HepG2 (cell line): ENCODE results near the gene USB1. TPM values are rescaled to one million over a fixed set of nuclear protein-coding genes. Genes with fewer than 3 reads are reported as not detected.

Source experiments
- ATAC-seq: fragments of 200-7000 bp; cut with Tn5 transposase; 3 replicates; pipeline ENCODE4 v1.9.1; 2020; ENCODE audit warnings: mild to moderate bottlenecking, moderate library complexity
- BruUV-seq: library from RNA; stranded (reverse); fragments of 400-500 nt; replicated peaks from 2 replicates; lab custom pipeline; 2021; lab: Mats Ljungman, UMichigan
- CTCF ChIA-PET: fragments of 300-600 bp; formaldehyde crosslinking; extraction: SDS; loops from one replicate; lab custom pipeline; 2021; ENCODE audit warnings: low total read pairs, inconsistent platforms, low intra/inter-chr PET ratio; lab: Yijun Ruan, JAX
- POLR2A ChIA-PET: fragments of 350-600 bp; sonication (Branson Sonifier 250); formaldehyde crosslinking; loops from one replicate; lab custom pipeline; 2020; ENCODE audit warnings: antibody characterized with exemption, inconsistent platforms; lab: Yijun Ruan, JAX
- DNase-seq: peaks from one replicate; pipeline ENCODE4 v3.0.0-alpha.2; 2015; ENCODE audit warnings: low spot score
- FAIRE-seq: peaks from 3 replicates; lab custom pipeline; 2011; peaks lifted over from hg19 to GRCh38; lab: Jason Lieb, UNC
- H2AFZ ChIP-seq: one replicate; pipeline ENCODE4 v1.6.1; 2011; ENCODE audit warnings: low read length, inconsistent platforms
- H3K27ac ChIP-seq: fragments of 300-600 bp; 3 replicates; pipeline ENCODE4 v1.8.0; 2011; ENCODE audit warnings: mixed run types, mild to moderate bottlenecking, mixed read lengths, low read length, inconsistent platforms; ENCODE audit not compliant: insufficient read depth; ENCODE audit errors: extremely low read length
- H3K27me3 ChIP-seq, 2 experiments: fragments of 200-600 bp in 1 of 2; 2 replicates in 1 of 2; 3 replicates in 1 of 2; pipeline versions ENCODE4 v1.6.0 to v1.8.0; 2011; ENCODE audit warnings: low read length in 2 of 2, mild to moderate bottlenecking in 2 of 2, moderate library complexity in 2 of 2, inconsistent platforms in 1 of 2; ENCODE audit not compliant: insufficient read depth in 2 of 2, control insufficient read depth in 1 of 2
- H3K36me3 ChIP-seq, 2 experiments: fragments of 200-600 bp in 1 of 2; replicated peaks in 1 of 2; 2 replicates in 1 of 2; 3 replicates in 1 of 2; pipeline versions ENCODE4 v1.5.1 to v1.8.0; 2011; ENCODE audit warnings: low read length in 2 of 2, inconsistent platforms in 1 of 2; ENCODE audit not compliant: insufficient read depth in 2 of 2, control insufficient read depth in 1 of 2
- H3K4me1 ChIP-seq: 2 replicates; pipeline ENCODE4 v1.5.1; 2012; ENCODE audit warnings: low read length, inconsistent platforms; ENCODE audit not compliant: insufficient read depth
- H3K4me2 ChIP-seq: 2 replicates; pipeline ENCODE4 v1.6.0; 2011; ENCODE audit warnings: low read depth, low read length, inconsistent platforms
- H3K4me3 ChIP-seq, 3 experiments: fragments of 200-600 bp in 1 of 3; sonication (generic), shearing (Covaris generic) in 1 of 3; replicated peaks in 1 of 3; 2 replicates each; pipeline ENCODE4 v1.5.1; 2011 to 2016; ENCODE audit warnings: low read length in 3 of 3, inconsistent platforms in 2 of 3, low read depth in 2 of 3, mild to moderate bottlenecking in 2 of 3, control low read depth in 1 of 3, mixed read lengths in 1 of 3; ENCODE audit not compliant: insufficient read depth in 1 of 3
- H3K79me2 ChIP-seq: one replicate; pipeline ENCODE4 v1.6.1; 2011; ENCODE audit warnings: low read length, inconsistent platforms; ENCODE audit not compliant: insufficient read depth
- H3K9ac ChIP-seq: 2 replicates; pipeline ENCODE4 v1.6.0; 2011; ENCODE audit warnings: mild to moderate bottlenecking, low read depth, low read length, inconsistent platforms; ENCODE audit not compliant: insufficient read depth
- H3K9me3 ChIP-seq: 2 replicates; pipeline ENCODE4 v1.5.1; 2012; ENCODE audit warnings: mild to moderate bottlenecking, low read length
- H4K20me1 ChIP-seq: 2 replicates; pipeline ENCODE4 v1.6.0; 2011; ENCODE audit warnings: inconsistent platforms, mild to moderate bottlenecking, low read length, moderate library complexity; ENCODE audit not compliant: insufficient read depth
- ATF7-NPFF ChIP-seq: sonication (generic); formaldehyde crosslinking; IDR thresholded peaks from 2 replicates; pipeline ENCODE4 v1.8.1; 2023; ENCODE audit warnings: mild to moderate bottlenecking, low read depth, missing genetic modification reagents, moderate library complexity
- ATM ChIP-seq: fragments of 450-650 bp; IDR thresholded peaks from 2 replicates; pipeline ENCODE4 v1.7.1; 2017; ENCODE audit warnings: mild to moderate bottlenecking, borderline replicate concordance
- FOXC1 ChIP-seq: sonication (generic); formaldehyde crosslinking; IDR thresholded peaks from 2 replicates; pipeline ENCODE4 v1.8.0; 2022; ENCODE audit warnings: mild to moderate bottlenecking, missing genetic modification reagents, borderline replicate concordance
- MAFG ChIP-seq: sonication (generic); formaldehyde crosslinking; IDR thresholded peaks from 2 replicates; pipeline ENCODE4 v1.5.1; 2020; ENCODE audit warnings: mild to moderate bottlenecking, missing genetic modification reagents
- MEIS1 ChIP-seq: sonication (generic); formaldehyde crosslinking; IDR thresholded peaks from 2 replicates; pipeline ENCODE4 v1.9.0; 2021; ENCODE audit warnings: mild to moderate bottlenecking, missing genetic modification reagents, moderate library complexity, borderline replicate concordance
- MEIS2 ChIP-seq: sonication (generic); formaldehyde crosslinking; IDR thresholded peaks from 2 replicates; pipeline ENCODE4 v1.9.0; 2021; ENCODE audit warnings: mild to moderate bottlenecking, missing genetic modification reagents
- NR2C2 ChIP-seq: sonication (generic); formaldehyde crosslinking; IDR thresholded peaks from 2 replicates; pipeline ENCODE4 v1.4.0; 2020; ENCODE audit warnings: missing genetic modification reagents, mild to moderate bottlenecking, moderate library complexity, borderline replicate concordance
- SAP130 ChIP-seq: IDR thresholded peaks from 2 replicates; pipeline ENCODE4 v1.6.1; 2016; ENCODE audit warnings: low read depth
- SMAD3 ChIP-seq: sonication (generic); formaldehyde crosslinking; IDR thresholded peaks from 2 replicates; pipeline ENCODE4 v1.4.0; 2020; ENCODE audit warnings: missing genetic modification reagents
- TOE1 ChIP-seq: sonication (generic); formaldehyde crosslinking; IDR thresholded peaks from 2 replicates; pipeline ENCODE4 v1.4.0; 2020; ENCODE audit warnings: mild to moderate bottlenecking, missing genetic modification reagents
- XRCC5 ChIP-seq: fragments of 200-400 bp; formaldehyde crosslinking; optimal IDR thresholded peaks from 2 replicates; pipeline ENCODE3; 2017; ENCODE audit warnings: mild to moderate bottlenecking, low read length
- ZFP36L1 ChIP-seq: sonication (generic); formaldehyde crosslinking; IDR thresholded peaks from 2 replicates; pipeline ENCODE4 v1.8.0; 2022; ENCODE audit warnings: mild to moderate bottlenecking, missing genetic modification reagents, moderate library complexity
- ZNF235 ChIP-seq: sonication (generic); formaldehyde crosslinking; IDR thresholded peaks from 2 replicates; pipeline ENCODE4 v1.8.1; 2023; ENCODE audit warnings: mild to moderate bottlenecking, missing genetic modification reagents, borderline replicate concordance
- ZNF781 ChIP-seq: sonication (generic); formaldehyde crosslinking; IDR thresholded peaks from 2 replicates; pipeline ENCODE4 v1.5.1; 2020; ENCODE audit warnings: borderline replicate concordance, mild to moderate bottlenecking, missing genetic modification reagents; ENCODE audit errors: not compliant biosample characterization
- WGBS: methylation state at CpG from one replicate; pipeline ENCODE4 v1.1.6; 2017; ENCODE audit warnings: low lambda C conversion rate; 5-methylcytosine and 5-hydroxymethylcytosine counted together
- in situ Hi-C: cut with HindIII; loops from 2 replicates; pipeline ENCODE4 v1.10.0; 2017; ENCODE audit warnings: low pct_unique_long_range_greater_than_20kb; ENCODE audit not compliant: extremely low pct_ligation_motif_present
- intact Hi-C: fragments of 100-400 bp; cut with micrococcal nuclease; formaldehyde crosslinking; loops from one replicate; pipeline ENCODE4 v1.10.0; 2022; ENCODE audit not compliant: unreplicated experiment
- polyA plus RNA-seq, 8 experiments: library from polyadenylated mRNA; depleted of rRNA in 3 of 8; stranded (reverse) in 7 of 8; unstranded in 1 of 8; fragments of >200 nt; fragmentation: Illumina TruSeq in 4 of 8; extraction: Trizol in 4 of 8; gene quantifications; 2 replicates each; pipeline versions ENCODE4 v1.2.1 to v1.2.3, GENCODE V29; 2011 to 2016; ENCODE audit warnings: low read depth in 4 of 8, missing spikeins in 1 of 8, mixed read lengths in 1 of 8; ENCODE audit not compliant: insufficient read depth in 1 of 8
- total RNA-seq, 5 experiments: library from RNA; depleted of rRNA; stranded (reverse); fragments of >200 nt; fragmentation: Illumina TruSeq; extraction: Trizol; gene quantifications; 2 replicates each; pipeline ENCODE4 v1.2.3, GENCODE V29; 2016; ENCODE audit warnings: low read depth in 1 of 5
- TF ChIP-seq, protein P1 (sequence below): sonication (generic); formaldehyde crosslinking; IDR thresholded peaks from 2 replicates; pipeline ENCODE4 v1.4.0; 2020; ENCODE audit warnings: mild to moderate bottlenecking, missing genetic modification reagents
- TF ChIP-seq, protein P2 (sequence below): sonication (generic); formaldehyde crosslinking; IDR thresholded peaks from 2 replicates; pipeline ENCODE4 v1.9.0; 2021; ENCODE audit warnings: missing genetic modification reagents, borderline replicate concordance
- TF ChIP-seq, protein P3 (sequence below): sonication (generic); formaldehyde crosslinking; IDR thresholded peaks from 2 replicates; pipeline ENCODE4 v1.4.0; 2020; ENCODE audit warnings: missing genetic modification reagents, mild to moderate bottlenecking, borderline replicate concordance

USB1 gene
- total and polyA plus RNA-seq, 2 of the 13 experiments (the other 11 are each of a cell fraction or from before 2014, with no cell fraction given), result 16.7 to 65.4 TPM

DNA sequence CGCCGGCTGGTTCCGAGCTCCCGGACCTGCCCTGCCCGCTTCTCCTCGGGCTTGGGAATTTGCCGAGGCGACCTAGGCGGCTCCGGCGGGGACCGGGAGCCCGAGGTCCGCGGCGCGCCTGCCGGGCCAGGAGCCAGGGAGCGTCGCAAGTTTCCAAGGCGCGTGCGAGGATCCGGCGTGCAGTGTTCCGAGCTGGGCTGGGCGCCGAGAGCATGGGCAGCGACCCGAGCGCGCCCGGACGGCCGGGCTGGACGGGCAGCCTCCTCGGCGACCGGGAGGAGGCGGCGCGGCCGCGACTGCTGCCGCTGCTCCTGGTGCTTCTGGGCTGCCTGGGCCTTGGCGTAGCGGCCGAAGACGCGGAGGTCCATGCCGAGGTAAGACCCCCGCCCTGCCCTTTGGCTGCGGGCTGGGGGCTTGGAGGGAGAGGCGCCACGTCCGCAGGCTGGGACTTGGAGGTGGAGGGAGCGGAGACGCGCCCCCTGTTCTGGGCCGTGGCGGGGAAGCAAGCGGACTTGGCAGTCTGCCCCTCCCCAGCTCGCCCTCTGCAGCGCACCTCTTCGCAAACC, 25.0 kb downstream of the USB1 start:
- 2% methylated on average over 19 of the region's 65 CpGs for WGBS
- no peaks in the 10 kb centered on the region for H3K27me3 ChIP-seq
- DNase-seq (no peak), ATAC-seq (peak; percentile 10), FAIRE-seq (no peak)
- peak overlapping the region; percentile 96 for H3K4me2 ChIP-seq
- H3K4me3 ChIP-seq, result peak overlapping the region; percentile 87 to 97 (median 88)
- CTCF ChIA-PET, result no interaction called here
- H3K27ac ChIP-seq, result peak overlapping the region; percentile 95
- no peaks in the 10 kb centered on the region for H3K9me3 ChIP-seq
- no peak overlapping the region for H2AFZ ChIP-seq
- H3K4me1 ChIP-seq, result peaks cover 56% of the 10 kb centered on the region
- BruUV-seq, result no TSS peak
- peak overlapping the region; percentile 82 for H3K9ac ChIP-seq
- POLR2A ChIA-PET, result interaction anchor here (1.3 to 5.9 kb wide), 2 partner anchors 101 to 132 kb away, joined by 3 to 101 read pairs; partner anchors contain the start of gene CFAP20
- in situ Hi-C loops, result no loop called here
- H4K20me1 ChIP-seq, result peaks cover 23% of the 10 kb centered on the region; the same call in 1 of the 2 replicates
- intact Hi-C loops, result loop anchor here (10.0 kb wide), 2 partner anchors 169 to 279 kb away; partner anchors contain the start of gene CSNK2A2
- H3K36me3 ChIP-seq, result peaks cover 0 to 6% of the 10 kb centered on the region in 2 experiments; a peak in 2 of 5 replicates
- H3K79me2 ChIP-seq, result peaks cover 29% of the 10 kb centered on the region
- TF ChIP-seq, protein P1, sequence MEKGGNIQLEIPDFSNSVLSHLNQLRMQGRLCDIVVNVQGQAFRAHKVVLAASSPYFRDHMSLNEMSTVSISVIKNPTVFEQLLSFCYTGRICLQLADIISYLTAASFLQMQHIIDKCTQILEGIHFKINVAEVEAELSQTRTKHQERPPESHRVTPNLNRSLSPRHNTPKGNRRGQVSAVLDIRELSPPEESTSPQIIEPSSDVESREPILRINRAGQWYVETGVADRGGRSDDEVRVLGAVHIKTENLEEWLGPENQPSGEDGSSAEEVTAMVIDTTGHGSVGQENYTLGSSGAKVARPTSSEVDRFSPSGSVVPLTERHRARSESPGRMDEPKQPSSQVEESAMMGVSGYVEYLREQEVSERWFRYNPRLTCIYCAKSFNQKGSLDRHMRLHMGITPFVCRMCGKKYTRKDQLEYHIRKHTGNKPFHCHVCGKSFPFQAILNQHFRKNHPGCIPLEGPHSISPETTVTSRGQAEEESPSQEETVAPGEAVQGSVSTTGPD (CRISPR knock-in tag), result no peak
- TF ChIP-seq ZNF235 (CRISPR knock-in tag), result no peak
- no peak; the same call in 1 of the 2 replicates for TF ChIP-seq TOE1 (CRISPR knock-in tag)
- peak; percentile 18; the same call in 1 of the 2 replicates for TF ChIP-seq SAP130 (CRISPR knock-in tag)
- TF ChIP-seq, protein P2, sequence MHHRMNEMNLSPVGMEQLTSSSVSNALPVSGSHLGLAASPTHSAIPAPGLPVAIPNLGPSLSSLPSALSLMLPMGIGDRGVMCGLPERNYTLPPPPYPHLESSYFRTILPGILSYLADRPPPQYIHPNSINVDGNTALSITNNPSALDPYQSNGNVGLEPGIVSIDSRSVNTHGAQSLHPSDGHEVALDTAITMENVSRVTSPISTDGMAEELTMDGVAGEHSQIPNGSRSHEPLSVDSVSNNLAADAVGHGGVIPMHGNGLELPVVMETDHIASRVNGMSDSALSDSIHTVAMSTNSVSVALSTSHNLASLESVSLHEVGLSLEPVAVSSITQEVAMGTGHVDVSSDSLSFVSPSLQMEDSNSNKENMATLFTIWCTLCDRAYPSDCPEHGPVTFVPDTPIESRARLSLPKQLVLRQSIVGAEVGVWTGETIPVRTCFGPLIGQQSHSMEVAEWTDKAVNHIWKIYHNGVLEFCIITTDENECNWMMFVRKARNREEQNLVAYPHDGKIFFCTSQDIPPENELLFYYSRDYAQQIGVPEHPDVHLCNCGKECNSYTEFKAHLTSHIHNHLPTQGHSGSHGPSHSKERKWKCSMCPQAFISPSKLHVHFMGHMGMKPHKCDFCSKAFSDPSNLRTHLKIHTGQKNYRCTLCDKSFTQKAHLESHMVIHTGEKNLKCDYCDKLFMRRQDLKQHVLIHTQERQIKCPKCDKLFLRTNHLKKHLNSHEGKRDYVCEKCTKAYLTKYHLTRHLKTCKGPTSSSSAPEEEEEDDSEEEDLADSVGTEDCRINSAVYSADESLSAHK (CRISPR knock-in tag), result no peak
- no peak; the same call in 1 of the 2 replicates for TF ChIP-seq ZFP36L1 (CRISPR knock-in tag)
- no peak; the same call in 1 of the 2 replicates for TF ChIP-seq ATF7-NPFF
- TF ChIP-seq MEIS1 (CRISPR knock-in tag), result no peak
- peak; percentile 23; the same call in 1 of the 2 replicates for TF ChIP-seq FOXC1 (CRISPR knock-in tag)
- TF ChIP-seq MAFG (CRISPR knock-in tag), result no peak
- TF ChIP-seq SMAD3 (CRISPR knock-in tag), result no peak
- TF ChIP-seq ZNF781 (CRISPR knock-in tag), result no peak
- no peak for TF ChIP-seq ATM
- TF ChIP-seq MEIS2, result no peak; the same call in 1 of the 2 replicates
- TF ChIP-seq, protein P3, sequence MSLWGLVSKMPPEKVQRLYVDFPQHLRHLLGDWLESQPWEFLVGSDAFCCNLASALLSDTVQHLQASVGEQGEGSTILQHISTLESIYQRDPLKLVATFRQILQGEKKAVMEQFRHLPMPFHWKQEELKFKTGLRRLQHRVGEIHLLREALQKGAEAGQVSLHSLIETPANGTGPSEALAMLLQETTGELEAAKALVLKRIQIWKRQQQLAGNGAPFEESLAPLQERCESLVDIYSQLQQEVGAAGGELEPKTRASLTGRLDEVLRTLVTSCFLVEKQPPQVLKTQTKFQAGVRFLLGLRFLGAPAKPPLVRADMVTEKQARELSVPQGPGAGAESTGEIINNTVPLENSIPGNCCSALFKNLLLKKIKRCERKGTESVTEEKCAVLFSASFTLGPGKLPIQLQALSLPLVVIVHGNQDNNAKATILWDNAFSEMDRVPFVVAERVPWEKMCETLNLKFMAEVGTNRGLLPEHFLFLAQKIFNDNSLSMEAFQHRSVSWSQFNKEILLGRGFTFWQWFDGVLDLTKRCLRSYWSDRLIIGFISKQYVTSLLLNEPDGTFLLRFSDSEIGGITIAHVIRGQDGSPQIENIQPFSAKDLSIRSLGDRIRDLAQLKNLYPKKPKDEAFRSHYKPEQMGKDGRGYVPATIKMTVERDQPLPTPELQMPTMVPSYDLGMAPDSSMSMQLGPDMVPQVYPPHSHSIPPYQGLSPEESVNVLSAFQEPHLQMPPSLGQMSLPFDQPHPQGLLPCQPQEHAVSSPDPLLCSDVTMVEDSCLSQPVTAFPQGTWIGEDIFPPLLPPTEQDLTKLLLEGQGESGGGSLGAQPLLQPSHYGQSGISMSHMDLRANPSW (CRISPR knock-in tag), result no peak
- no peak for TF ChIP-seq XRCC5
- no peak for TF ChIP-seq NR2C2 (CRISPR knock-in tag)
